K562 (cell line): ENCODE results near the gene CTDSP2. TPM values are rescaled to one million over a fixed set of nuclear protein-coding genes. Genes with fewer than 3 reads are reported as not detected.

Experiments used
- BRF2 ChIP-seq: IDR thresholded peaks from 3 replicates; pipeline ENCODE4 v1.6.1; 2011; ENCODE audit warnings: borderline replicate concordance, mild to moderate bottlenecking; ENCODE audit not compliant: insufficient read length, insufficient read depth
- ELF2 ChIP-seq: fragments of 250-450 bp; sonication (Bioruptor Pico); IDR thresholded peaks from 2 replicates; pipeline ENCODE4 v1.5.0; 2021; ENCODE audit warnings: mild to moderate bottlenecking
- FOXA1 ChIP-seq: fragments of 450-650 bp; IDR thresholded peaks from 2 replicates; pipeline ENCODE4 v1.6.1; 2016; ENCODE audit warnings: mild to moderate bottlenecking, borderline replicate concordance
- NONO ChIP-seq, 2 experiments: fragments of 200-400 bp in 1 of 2; fragments of 450-650 bp in 1 of 2; formaldehyde crosslinking in 1 of 2; IDR thresholded peaks; 2 replicates each; pipeline ENCODE4 v1.6.1; 2017; ENCODE audit warnings: low read depth in 2 of 2, mild to moderate bottlenecking in 2 of 2, moderate library complexity in 2 of 2, low read length in 1 of 2
- POU5F1 ChIP-seq: fragments of 150-350 bp; IDR thresholded peaks from 2 replicates; pipeline ENCODE4 v1.6.1; 2014; ENCODE audit warnings: borderline replicate concordance, low read length, low read depth, mild to moderate bottlenecking; ENCODE audit not compliant: partially characterized antibody
- PPARD ChIP-seq: fragments of 250-450 bp; sonication (Bioruptor Pico); IDR thresholded peaks from 2 replicates; pipeline ENCODE4 v1.8.0; 2022; ENCODE audit warnings: inconsistent platforms, mild to moderate bottlenecking, moderate library complexity
- THRAP3 ChIP-seq: fragments of 450-650 bp; IDR thresholded peaks from 2 replicates; pipeline ENCODE4 v1.6.1; 2016; ENCODE audit warnings: mild to moderate bottlenecking, inconsistent platforms, borderline replicate concordance
- U2AF1 ChIP-seq: fragments of 200-400 bp; formaldehyde crosslinking; optimal IDR thresholded peaks from 2 replicates; pipeline ENCODE3; 2017; ENCODE audit warnings: mild to moderate bottlenecking, low read depth, low read length, moderate library complexity
- ZFPM2 ChIP-seq: fragments of 250-450 bp; sonication (Bioruptor Pico); IDR thresholded peaks from 2 replicates; pipeline ENCODE4 v1.5.1; 2022; ENCODE audit warnings: mild to moderate bottlenecking
- ZNF324 ChIP-seq: fragments of 250-450 bp; sonication (Bioruptor Pico); IDR thresholded peaks from 2 replicates; pipeline ENCODE4 v1.4.0; 2020; ENCODE audit warnings: mild to moderate bottlenecking
- ZNF696 ChIP-seq: fragments of 250-450 bp; sonication (Bioruptor Pico); conservative IDR thresholded peaks from 2 replicates; pipeline ENCODE4 v1.4.0; 2020; ENCODE audit warnings: mild to moderate bottlenecking, moderate library complexity
- polyA plus RNA-seq, 8 experiments: library from polyadenylated mRNA; depleted of rRNA in 4 of 8; stranded (reverse) in 5 of 8; unstranded in 3 of 8; fragments of >200 nt; fragmentation: Nextera tagmentation in 2 of 8; fragmentation: Illumina TruSeq in 1 of 8; extraction: Ambion mirVana in 2 of 8; extraction: Trizol in 1 of 8; gene quantifications; 2 replicates each; pipeline versions ENCODE4 v1.2.1 to v1.2.3, GENCODE V29; 2011 to 2014; ENCODE audit warnings: inconsistent platforms in 1 of 8, missing spikeins in 1 of 8
- total RNA-seq, 7 experiments: library from RNA; depleted of rRNA in 6 of 7; stranded (reverse); fragments of >200 nt in 6 of 7; fragmentation: Illumina TruSeq in 2 of 7; extraction: Trizol in 2 of 7; gene quantifications; 2 replicates each; pipeline versions ENCODE4 v1.2.1 to v1.2.3, GENCODE V29; 2011 to 2021; ENCODE audit warnings: low replicate concordance in 1 of 7
- TF ChIP-seq, protein P1 (sequence below): sonication (generic); formaldehyde crosslinking; IDR thresholded peaks from 2 replicates; pipeline ENCODE4 v1.8.0; 2023; ENCODE audit warnings: mild to moderate bottlenecking, missing genetic modification reagents

Gene CTDSP2
- total and polyA plus RNA-seq, 9 of the 15 experiments (the other 6 are each of a cell fraction or from before 2014, with no cell fraction given): 20.4 to 108 (median 47.7) TPM

GRCh38 chr12:57881475-57881874 lies 34.9 kb upstream of the CTDSP2 start (continued):
- no peak for TF ChIP-seq U2AF1
- TF ChIP-seq THRAP3: no peak
- TF ChIP-seq POU5F1: no peak
- TF ChIP-seq, protein P1, sequence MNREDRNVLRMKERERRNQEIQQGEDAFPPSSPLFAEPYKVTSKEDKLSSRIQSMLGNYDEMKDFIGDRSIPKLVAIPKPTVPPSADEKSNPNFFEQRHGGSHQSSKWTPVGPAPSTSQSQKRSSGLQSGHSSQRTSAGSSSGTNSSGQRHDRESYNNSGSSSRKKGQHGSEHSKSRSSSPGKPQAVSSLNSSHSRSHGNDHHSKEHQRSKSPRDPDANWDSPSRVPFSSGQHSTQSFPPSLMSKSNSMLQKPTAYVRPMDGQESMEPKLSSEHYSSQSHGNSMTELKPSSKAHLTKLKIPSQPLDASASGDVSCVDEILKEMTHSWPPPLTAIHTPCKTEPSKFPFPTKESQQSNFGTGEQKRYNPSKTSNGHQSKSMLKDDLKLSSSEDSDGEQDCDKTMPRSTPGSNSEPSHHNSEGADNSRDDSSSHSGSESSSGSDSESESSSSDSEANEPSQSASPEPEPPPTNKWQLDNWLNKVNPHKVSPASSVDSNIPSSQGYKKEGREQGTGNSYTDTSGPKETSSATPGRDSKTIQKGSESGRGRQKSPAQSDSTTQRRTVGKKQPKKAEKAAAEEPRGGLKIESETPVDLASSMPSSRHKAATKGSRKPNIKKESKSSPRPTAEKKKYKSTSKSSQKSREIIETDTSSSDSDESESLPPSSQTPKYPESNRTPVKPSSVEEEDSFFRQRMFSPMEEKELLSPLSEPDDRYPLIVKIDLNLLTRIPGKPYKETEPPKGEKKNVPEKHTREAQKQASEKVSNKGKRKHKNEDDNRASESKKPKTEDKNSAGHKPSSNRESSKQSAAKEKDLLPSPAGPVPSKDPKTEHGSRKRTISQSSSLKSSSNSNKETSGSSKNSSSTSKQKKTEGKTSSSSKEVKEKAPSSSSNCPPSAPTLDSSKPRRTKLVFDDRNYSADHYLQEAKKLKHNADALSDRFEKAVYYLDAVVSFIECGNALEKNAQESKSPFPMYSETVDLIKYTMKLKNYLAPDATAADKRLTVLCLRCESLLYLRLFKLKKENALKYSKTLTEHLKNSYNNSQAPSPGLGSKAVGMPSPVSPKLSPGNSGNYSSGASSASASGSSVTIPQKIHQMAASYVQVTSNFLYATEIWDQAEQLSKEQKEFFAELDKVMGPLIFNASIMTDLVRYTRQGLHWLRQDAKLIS (CRISPR knock-in tag): no peak
- TF ChIP-seq ZFPM2 (CRISPR knock-in tag): no peak
- TF ChIP-seq BRF2: no peak
- TF ChIP-seq FOXA1: no peak
- no peak for TF ChIP-seq NONO (IDR thresholded peaks at IDR 0.05; ENCODE audit: low read depth in 2 of 2, low read length in 1 of 2)
- TF ChIP-seq ZNF696 (CRISPR knock-in tag): no peak
- no peak for TF ChIP-seq ZNF324 (CRISPR knock-in tag)
- no peak for TF ChIP-seq ELF2 (CRISPR knock-in tag)
- no peak for TF ChIP-seq PPARD (CRISPR knock-in tag)
